ENCODE results near the gene SRD5A3.

DNA sequence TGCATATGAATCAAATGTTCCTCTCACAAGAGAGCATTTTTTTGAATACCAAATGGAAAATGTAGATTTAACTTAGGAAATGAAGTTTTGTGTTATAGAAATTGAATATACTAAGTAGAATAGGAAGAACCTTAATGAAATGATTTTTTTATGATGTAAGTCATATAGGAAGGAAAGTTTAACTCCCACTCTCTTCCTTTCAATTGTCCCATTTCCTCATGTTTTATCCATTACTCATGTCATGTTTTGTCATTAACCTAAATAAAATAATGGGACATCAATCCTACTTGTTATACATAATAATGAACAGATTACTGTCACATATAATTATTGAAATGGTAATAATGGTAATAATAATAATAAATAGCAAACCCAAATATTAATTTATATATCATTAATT lies 22.7 kb upstream of the SRD5A3 start:
- TF ChIP-seq POLR2A (IDR thresholded peaks at IDR 0.05; ENCODE audit: low read depth, low read length) (no peak), POLR2AphosphoS5 (IDR thresholded peaks at IDR 0.05; ENCODE audit: low read depth, low read length) (no peak), POU2F2 (IDR thresholded peaks at IDR 0.05; ENCODE audit: low read depth, low read length) (no peak), TAF1 (IDR thresholded peaks at IDR 0.05; ENCODE audit: low read depth, low read length) (no peak), SPI1 (IDR thresholded peaks at IDR 0.05; ENCODE audit: low read depth, low read length) (no peak), PAX5 (IDR thresholded peaks at IDR 0.05; ENCODE audit: insufficient read depth, low read length, severe bottlenecking) (no peak)

Measured in GM12891 (cell line).